Osteocyte (in vitro differentiated cells): Measurements from ENCODE around the gene CADM1. TPM values are rescaled to one million over a fixed set of nuclear protein-coding genes. Genes with fewer than 3 reads are reported as not detected.

ENCODE experiments used
- DNase-seq: peaks from one replicate; pipeline ENCODE4 v3.0.0; 2021; ENCODE audit warnings: mixed read lengths; ENCODE audit not compliant: unreplicated experiment; ENCODE audit errors: extremely low spot score
- H3K27ac Mint-ChIP-seq: one replicate; pipeline ENCODE4 v1.8.0; 2021; ENCODE audit warnings: mild to moderate bottlenecking, mixed read lengths; ENCODE audit not compliant: unreplicated experiment
- H3K27me3 Mint-ChIP-seq: one replicate; pipeline ENCODE4 v1.8.0; 2021; ENCODE audit warnings: mixed read lengths; ENCODE audit not compliant: unreplicated experiment
- H3K36me3 Mint-ChIP-seq: one replicate; pipeline ENCODE4 v1.8.0; 2021; ENCODE audit warnings: mixed read lengths; ENCODE audit not compliant: unreplicated experiment
- H3K4me1 Mint-ChIP-seq: one replicate; pipeline ENCODE4 v1.8.0; 2021; ENCODE audit warnings: mixed read lengths; ENCODE audit not compliant: unreplicated experiment
- H3K4me3 Mint-ChIP-seq: one replicate; pipeline ENCODE4 v1.8.0; 2021; ENCODE audit warnings: mild to moderate bottlenecking, moderate library complexity, mixed read lengths; ENCODE audit not compliant: unreplicated experiment
- H3K9me3 Mint-ChIP-seq: one replicate; pipeline ENCODE4 v1.8.0; 2021; ENCODE audit warnings: mixed read lengths; ENCODE audit not compliant: unreplicated experiment
- total RNA-seq: library from RNA; stranded (reverse); gene quantifications from 2 replicates; pipeline ENCODE4 v1.2.1, GENCODE V29; 2021
- TF ChIP-seq, protein P1 (sequence below): fragments of 200-600 bp; sonication (generic); IDR thresholded peaks from 2 replicates; pipeline ENCODE4 v1.5.0; 2021; ENCODE audit warnings: antibody characterized with exemption, mild to moderate bottlenecking, moderate library complexity

The CADM1 gene
- total RNA-seq, 1 donor from 2014 or later, result 24.2 TPM

DNA sequence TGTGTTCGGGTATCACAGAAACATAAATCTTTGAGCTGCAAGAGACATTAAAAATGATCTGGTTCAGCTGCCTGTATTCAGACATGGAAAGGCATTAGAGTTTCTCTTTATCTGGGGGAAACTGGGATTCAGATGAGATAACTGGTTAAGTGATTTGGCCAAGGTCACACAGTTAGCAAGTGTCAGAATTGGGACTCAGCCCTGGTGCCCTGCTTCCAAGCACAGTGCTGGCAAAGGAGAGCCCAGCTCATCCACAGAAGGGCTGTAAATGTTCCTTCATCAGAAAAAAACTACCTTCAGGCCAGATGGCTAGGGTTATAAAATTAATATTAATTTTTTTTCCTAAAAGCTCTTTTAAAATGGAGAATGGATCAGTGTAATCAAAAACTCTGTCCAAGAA lies 20.4 kb upstream of the CADM1 start:
- no peak overlapping the region for H3K4me3 Mint-ChIP-seq
- H3K36me3 Mint-ChIP-seq, result no peaks in the 10 kb centered on the region
- DNase-seq, result no peak
- peaks cover 63% of the 10 kb centered on the region for H3K27me3 Mint-ChIP-seq
- TF ChIP-seq, protein P1, sequence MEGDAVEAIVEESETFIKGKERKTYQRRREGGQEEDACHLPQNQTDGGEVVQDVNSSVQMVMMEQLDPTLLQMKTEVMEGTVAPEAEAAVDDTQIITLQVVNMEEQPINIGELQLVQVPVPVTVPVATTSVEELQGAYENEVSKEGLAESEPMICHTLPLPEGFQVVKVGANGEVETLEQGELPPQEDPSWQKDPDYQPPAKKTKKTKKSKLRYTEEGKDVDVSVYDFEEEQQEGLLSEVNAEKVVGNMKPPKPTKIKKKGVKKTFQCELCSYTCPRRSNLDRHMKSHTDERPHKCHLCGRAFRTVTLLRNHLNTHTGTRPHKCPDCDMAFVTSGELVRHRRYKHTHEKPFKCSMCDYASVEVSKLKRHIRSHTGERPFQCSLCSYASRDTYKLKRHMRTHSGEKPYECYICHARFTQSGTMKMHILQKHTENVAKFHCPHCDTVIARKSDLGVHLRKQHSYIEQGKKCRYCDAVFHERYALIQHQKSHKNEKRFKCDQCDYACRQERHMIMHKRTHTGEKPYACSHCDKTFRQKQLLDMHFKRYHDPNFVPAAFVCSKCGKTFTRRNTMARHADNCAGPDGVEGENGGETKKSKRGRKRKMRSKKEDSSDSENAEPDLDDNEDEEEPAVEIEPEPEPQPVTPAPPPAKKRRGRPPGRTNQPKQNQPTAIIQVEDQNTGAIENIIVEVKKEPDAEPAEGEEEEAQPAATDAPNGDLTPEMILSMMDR, result no peak
- peaks cover 5% of the 10 kb centered on the region for H3K4me1 Mint-ChIP-seq
- no peak overlapping the region for H3K27ac Mint-ChIP-seq
- peaks cover 4% of the 10 kb centered on the region for H3K9me3 Mint-ChIP-seq

DNA sequence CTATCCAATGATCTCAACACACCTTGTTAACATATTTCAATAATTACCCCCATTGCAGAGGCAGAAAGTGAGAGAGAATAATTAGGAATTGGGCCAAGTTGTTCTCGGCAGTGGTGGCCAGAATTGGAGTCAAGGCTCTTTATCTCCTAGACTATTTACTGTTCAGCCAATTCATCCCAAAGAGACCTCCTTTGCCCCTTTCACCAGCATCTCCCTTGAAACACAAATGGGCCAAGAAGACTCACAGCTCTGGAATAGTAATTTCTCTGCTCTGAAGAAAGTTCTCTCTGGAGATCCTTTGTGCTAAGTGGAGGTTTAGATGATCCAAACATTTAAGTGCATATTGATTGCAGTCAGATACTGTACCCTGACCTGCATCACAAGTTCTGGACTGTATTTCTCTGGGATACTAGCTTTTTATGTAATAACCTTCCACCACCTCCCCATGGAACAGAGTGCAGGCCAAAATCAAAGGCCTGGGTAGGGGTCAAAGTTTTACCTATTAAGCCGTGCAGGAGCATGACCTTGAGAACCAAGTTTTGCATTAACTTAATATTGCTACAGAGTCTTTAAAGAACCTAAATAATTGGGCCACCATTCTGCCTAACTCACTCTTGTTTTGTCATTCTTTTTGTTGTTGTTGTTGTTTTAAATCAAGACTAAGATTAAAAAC lies 19.6 kb upstream of the CADM1 start:
- Mint-ChIP-seq H3K9me3 (peaks cover 4% of the 10 kb centered on the region), H3K4me1 (peaks cover 5% of the 10 kb centered on the region), H3K4me3 (no peak overlapping the region), H3K36me3 (no peaks in the 10 kb centered on the region), H3K27ac (no peak overlapping the region), H3K27me3 (peaks cover 63% of the 10 kb centered on the region)
- TF ChIP-seq, protein P1, result no peak
- DNase-seq, result no peak

DNA sequence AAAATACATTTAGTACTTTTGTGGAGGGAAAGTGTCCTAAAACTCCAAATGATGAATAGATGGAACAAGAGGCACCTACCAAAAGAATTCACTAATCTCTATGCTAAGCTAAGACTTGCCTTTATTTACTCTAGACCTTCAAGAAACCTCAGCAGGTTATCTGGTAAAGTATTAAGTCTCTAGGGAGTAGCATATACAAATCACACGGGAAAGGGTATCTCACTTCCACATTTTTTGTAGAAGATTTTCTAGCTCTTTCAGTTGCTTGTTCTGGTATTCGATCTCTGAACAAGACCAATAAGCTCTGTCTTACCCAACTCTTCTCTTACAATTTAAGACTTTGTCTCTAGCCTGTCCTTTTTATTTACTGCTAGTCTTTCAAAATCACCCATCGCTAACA lies 18.1 kb upstream of the CADM1 start:
- Mint-ChIP-seq H3K27me3 (peaks cover 61% of the 10 kb centered on the region), H3K4me1 (peaks cover 5% of the 10 kb centered on the region), H3K27ac (no peak overlapping the region), H3K4me3 (no peak overlapping the region), H3K36me3 (no peaks in the 10 kb centered on the region), H3K9me3 (peaks cover 4% of the 10 kb centered on the region)
- TF ChIP-seq, protein P1, result no peak
- DNase-seq, result no peak

DNA sequence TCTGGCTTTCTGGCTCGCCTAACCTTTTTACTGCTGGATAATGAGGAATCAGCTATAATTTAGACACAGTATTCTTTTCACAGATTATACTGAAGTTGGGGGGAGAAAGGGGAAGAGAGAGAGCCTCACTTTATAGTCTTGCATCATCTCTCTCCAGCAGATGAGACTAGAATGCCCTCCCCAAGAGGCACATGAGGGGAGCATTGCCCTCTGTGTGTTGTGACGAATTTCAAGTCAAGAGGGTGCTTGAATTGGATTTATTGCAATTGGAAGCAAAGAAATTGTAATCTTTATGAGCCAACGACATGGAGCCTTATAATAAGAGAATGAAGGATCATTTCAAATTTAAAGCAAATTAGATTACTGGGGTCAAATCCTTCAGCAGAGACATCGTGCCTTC lies 17.6 kb upstream of the CADM1 start:
- DNase-seq, result no peak
- no peak overlapping the region for H3K27ac Mint-ChIP-seq
- peaks cover 60% of the 10 kb centered on the region for H3K27me3 Mint-ChIP-seq
- peaks cover 4% of the 10 kb centered on the region for H3K9me3 Mint-ChIP-seq
- no peaks in the 10 kb centered on the region for H3K36me3 Mint-ChIP-seq
- peaks cover 5% of the 10 kb centered on the region for H3K4me1 Mint-ChIP-seq
- TF ChIP-seq, protein P1, result no peak
- no peak overlapping the region for H3K4me3 Mint-ChIP-seq

DNA sequence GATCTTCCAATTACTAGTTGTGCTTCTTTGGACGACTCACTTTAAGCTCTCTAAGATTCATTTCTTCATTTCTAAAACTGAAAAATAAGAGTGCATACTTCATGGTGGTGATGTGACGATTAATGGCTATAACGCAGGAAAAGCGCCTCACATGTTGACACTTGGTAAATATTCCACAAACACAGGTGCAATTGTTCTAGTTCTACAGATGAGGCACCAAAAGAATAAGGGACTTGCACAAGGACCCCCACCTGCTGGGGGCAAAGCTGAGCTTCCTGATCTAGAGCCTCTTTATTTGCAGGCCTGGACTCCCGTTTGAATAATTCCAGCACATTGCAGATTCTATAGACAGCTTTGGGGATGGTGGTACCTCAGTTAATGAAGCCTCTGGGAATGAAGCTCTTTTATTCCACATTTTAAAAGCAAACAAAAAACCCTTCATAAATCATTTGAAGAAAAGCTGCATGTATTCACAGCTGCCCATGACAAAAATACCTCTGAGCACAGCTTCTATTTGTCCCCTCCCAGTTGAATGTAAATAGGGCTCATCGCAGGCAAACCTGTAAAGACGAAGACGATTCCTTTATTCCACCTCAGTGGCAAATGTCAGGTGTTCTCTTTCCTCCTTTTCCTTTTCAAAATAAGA lies 14.9 kb upstream of the CADM1 start:
- Mint-ChIP-seq H3K4me3 (no peak overlapping the region), H3K36me3 (no peaks in the 10 kb centered on the region), H3K27ac (no peak overlapping the region), H3K27me3 (peaks cover 72% of the 10 kb centered on the region), H3K4me1 (peaks cover 5% of the 10 kb centered on the region), H3K9me3 (peaks cover 4% of the 10 kb centered on the region)
- TF ChIP-seq, protein P1, result no peak
- DNase-seq, result no peak
